GM12873 (cell line): ENCODE results near the gene HNRNPL.

Source experiments
- TF ChIP-seq, protein P1 (sequence below): IDR thresholded peaks from 2 replicates; pipeline ENCODE4 v1.5.1; 2012; ENCODE audit warnings: low read depth, mild to moderate bottlenecking, moderate library complexity, low read length, control low read depth; ENCODE audit not compliant: insufficient read depth; ENCODE audit errors: missing control alignments

HNRNPL gene

DNA sequence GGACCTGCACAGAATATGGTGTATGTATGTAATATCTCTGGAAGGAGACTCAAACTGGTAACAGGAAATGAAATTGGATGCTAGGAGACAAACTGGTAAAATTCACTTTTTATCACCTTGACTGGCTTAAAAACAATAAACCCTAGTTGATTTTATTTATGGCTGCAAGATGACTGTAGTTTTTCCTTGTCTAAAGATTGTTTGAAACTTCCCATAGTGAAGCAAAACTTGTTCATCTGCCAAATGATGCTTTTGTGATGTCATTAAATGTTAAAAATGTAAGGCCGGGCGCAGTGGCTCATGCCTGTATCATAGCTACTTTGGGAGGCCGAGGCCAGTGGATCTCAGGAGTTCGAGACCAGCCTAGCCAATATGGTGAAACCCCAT, 15.7 kb downstream of the HNRNPL start:
- TF ChIP-seq, protein P1, sequence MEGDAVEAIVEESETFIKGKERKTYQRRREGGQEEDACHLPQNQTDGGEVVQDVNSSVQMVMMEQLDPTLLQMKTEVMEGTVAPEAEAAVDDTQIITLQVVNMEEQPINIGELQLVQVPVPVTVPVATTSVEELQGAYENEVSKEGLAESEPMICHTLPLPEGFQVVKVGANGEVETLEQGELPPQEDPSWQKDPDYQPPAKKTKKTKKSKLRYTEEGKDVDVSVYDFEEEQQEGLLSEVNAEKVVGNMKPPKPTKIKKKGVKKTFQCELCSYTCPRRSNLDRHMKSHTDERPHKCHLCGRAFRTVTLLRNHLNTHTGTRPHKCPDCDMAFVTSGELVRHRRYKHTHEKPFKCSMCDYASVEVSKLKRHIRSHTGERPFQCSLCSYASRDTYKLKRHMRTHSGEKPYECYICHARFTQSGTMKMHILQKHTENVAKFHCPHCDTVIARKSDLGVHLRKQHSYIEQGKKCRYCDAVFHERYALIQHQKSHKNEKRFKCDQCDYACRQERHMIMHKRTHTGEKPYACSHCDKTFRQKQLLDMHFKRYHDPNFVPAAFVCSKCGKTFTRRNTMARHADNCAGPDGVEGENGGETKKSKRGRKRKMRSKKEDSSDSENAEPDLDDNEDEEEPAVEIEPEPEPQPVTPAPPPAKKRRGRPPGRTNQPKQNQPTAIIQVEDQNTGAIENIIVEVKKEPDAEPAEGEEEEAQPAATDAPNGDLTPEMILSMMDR = no peak

DNA sequence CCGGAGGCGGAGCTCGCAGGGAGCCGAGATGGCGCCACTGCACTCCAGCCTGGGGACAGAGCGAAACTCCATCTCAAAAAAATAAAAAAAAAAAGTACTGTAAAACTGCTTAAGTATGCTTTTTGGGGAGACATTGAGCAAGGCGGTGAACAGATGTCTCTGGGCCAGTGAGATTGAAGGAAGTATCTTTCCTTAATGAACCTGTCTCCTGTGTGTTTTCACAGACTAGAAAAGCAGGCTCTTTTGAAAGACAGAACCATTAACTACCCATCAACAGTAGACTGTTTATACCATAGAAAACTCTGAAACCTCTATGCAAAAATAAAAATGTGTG, 16.7 kb downstream of the HNRNPL start:
- TF ChIP-seq, protein P1 = no peak

DNA sequence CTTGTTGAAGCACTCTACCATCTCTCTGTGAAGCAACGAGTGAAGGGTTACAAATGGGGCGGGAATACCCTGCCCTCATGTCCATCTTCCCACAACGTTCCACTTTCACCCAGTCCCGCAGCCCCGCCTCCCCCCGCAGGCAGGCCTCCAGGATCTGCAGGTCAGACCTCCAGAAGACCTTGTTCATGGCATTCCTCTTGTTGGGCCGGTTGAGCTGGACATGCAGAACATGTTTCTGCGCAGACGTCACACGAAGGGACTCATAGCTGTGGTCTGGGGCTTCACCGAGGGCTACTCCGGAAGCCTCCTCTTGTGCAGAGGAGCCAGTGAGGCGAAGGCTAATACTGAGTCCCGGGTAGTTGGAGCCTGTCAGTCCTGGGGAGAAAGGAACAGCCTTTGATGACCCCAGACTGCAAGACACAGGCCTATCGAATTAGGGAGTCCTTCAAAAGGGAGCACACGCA, 18.6 kb downstream of the HNRNPL start:
- TF ChIP-seq, protein P1 = no peak

DNA sequence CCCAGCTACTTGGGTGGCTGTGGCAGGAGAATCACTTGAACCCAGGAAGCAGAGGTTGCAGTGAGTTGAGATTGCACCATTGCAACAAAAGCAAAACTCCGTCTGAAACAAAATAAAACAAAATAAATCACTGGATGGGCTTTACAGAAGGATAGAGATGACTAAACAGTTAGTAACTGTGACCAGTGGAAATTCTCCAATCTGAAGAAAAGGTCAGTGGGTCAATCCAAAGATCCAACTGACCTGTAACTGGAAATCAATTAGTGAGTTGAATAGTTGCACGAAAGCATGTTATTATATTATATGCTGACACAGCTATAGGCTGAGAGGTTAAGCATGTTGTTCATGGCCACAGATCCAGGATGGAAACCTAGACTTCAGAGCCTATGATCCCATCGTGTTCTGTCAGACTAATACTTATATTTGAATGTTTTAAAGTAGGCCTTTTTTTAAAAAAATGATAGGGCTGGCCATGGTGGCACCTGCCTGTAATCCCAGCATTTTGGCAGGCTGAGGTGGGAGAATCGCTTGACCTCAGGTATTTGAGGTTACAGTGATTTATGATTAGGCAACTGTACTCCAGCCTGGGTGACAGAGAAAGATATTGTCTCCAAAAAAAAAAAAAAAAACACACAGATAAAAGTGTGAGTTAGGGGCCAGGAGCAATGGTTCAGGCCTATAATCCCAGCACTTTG, 19.6 kb downstream of the HNRNPL start:
- TF ChIP-seq, protein P1 = no peak

DNA sequence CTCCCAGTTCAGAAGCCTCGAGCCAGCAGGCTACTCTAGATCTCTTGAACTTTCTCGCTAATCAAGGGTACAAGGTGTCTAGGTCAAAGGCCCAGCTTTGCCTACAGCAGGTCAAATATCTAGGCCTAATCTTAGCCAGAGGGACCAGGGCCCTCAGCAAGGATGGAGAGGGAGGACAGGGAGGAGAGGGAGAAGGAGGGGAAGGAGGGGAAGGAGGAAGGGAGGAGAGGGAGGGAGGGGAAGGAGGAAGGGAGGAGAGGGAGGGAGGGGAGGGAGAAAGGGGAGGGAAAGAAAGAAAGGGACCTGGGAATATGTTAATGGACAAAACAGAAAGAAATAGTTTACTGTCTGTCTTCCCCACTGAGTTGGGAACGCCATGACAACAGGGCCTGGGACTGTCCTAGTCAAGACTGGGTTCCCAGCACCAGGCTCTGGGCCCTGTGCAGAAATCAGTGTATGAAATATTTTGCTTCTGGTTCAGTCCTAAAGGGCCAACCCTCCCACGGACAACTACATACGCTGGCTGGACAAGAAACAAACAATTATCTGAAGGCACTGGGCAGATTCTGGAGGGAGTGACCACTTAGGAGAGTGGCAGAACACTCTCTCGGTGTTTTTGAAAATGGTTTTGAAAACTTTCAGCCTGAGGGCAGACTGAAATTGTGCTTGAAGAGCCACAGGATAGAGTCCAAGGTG, 22.8 kb downstream of the HNRNPL start:
- TF ChIP-seq, protein P1 = no peak

DNA sequence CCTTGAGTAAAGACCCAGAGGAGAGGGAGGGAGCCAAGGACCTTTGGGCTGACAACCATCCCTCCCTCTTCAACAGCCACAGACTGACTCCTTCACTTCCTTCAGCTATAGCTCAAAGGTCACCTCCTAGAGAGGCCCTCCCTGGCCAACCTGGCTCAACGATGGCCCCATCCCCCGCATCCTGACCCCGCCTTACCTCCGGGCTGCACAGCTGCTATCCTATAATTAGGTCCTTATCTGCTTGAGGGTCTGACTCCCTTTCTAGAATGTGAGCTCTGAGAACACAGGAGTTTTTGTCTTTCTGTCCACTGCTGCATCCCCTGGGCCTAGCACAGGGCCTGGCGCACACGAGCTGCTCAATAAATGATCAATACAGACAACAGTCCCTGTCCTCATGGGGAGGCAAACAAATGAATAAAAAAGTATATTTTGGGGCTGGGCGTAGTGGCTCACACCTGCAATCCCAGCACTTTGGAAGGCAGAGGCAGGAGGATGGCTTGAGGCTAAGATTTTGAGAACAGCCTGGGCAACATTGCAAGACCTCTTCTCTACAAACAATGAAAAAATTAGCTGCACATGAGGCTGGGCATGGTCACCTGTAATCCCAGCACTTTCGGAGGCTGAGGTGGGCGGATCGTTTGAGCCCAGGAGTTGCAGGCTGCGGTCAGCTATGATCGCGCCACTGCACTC, 30.4 kb downstream of the HNRNPL start:
- TF ChIP-seq, protein P1 = no peak

DNA sequence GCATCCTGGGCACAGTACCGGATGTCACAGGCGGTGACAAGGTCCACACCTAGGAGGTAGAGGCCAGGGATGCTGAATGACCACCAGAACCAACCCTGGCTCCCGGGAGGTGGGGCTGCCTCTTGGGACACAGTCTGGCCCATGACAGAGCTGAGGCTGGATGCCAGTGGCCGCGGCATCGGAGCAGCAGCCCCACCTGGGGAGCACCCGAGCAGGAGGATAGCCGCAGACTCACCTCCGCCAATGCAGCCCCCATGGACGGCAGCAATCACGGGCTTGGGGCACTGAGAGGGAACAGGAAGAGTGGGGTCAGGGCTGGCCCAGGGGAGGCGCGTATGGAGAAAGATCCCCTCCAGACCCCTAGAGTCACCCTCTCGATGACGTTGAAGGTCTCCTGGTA, 32.7 kb downstream of the HNRNPL start:
- TF ChIP-seq, protein P1 = no peak
